HG02759 (cell line): ENCODE measurements around the gene SPINT2.

Source experiments
- ATAC-seq: cut with Tn5 transposase; IDR thresholded peaks from one replicate; pipeline ENCODE4 v1.9.1; 2021; ENCODE audit warnings: mild to moderate bottlenecking, moderate library complexity; ENCODE audit not compliant: unreplicated experiment

Gene SPINT2

DNA sequence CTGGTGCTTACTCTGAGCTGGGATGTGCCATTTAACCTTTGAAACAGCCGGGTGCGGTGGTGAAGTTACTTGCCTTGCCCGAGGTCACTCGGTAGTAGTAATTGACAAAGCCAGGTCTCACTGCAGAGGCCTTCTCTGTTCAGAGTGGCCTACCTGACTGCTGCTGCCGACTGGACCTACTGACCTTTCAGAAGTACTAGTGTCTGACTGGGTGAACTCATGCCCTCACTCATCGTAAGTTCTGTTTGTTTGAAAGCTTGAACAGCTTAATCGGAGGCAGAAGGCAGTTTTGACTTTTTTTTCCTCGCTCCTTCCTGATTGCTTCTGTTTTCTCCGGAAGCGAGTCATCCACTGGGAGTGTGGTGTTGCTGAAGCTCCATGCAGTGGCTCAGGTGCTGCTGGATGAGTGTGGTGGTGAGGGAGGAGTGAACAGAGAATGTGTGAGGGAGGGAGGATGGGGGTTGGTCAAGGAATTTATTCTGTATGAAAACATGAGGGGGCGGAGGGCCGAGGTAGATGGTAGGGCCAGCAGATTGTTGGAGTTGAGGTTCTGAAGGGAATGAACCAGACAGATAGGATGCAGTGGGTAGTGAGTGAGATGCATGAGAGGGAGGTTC is 2.7 kb downstream of the SPINT2 start:
- ATAC-seq: no peak

GRCh38 chr19:38267761-38268483 is 3.5 kb downstream of the SPINT2 start:
- ATAC-seq: no peak

- no peak for ATAC-seq
Observed at GRCh38 chr19:38268539-38268938, 4.2 kb downstream of the SPINT2 start.

- no peak for ATAC-seq
Observed at GRCh38 chr19:38270587-38271167, 6.3 kb downstream of the SPINT2 start.

- no peak for ATAC-seq
Observed at GRCh38 chr19:38273499-38273898, 9.1 kb downstream of the SPINT2 start.

- ATAC-seq: no peak
Observed at GRCh38 chr19:38274739-38275138, 10.4 kb downstream of the SPINT2 start.

GRCh38 chr19:38276942-38277517 is 12.7 kb downstream of the SPINT2 start:
- ATAC-seq: no peak

DNA sequence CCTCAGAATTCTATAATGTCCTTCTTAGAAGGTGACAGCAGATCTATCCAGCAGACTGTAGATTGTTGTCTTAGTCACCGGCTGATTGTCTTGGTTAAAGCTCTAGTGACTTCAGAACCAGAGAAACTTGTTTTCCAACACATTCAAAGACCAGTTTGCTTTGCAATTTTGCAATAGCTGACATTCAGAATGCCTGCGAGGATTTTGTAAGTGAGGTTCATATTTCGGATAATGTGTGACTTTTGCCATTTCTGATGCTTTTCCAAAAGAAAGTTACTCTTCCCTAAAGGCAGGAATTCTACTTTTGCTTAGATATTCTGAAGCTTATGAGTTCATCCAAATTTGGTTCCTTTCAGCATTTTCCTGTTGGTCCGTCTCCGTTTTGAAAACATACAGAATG is 13.2 kb downstream of the SPINT2 start:
- no peak for ATAC-seq

- no peak for ATAC-seq
Observed at GRCh38 chr19:38277969-38278680, 13.8 kb downstream of the SPINT2 start.

GRCh38 chr19:38278751-38279150 is 14.4 kb downstream of the SPINT2 start:
- ATAC-seq: no peak

- ATAC-seq: no peak
Observed at GRCh38 chr19:38280030-38280921, 15.9 kb downstream of the SPINT2 start.

DNA sequence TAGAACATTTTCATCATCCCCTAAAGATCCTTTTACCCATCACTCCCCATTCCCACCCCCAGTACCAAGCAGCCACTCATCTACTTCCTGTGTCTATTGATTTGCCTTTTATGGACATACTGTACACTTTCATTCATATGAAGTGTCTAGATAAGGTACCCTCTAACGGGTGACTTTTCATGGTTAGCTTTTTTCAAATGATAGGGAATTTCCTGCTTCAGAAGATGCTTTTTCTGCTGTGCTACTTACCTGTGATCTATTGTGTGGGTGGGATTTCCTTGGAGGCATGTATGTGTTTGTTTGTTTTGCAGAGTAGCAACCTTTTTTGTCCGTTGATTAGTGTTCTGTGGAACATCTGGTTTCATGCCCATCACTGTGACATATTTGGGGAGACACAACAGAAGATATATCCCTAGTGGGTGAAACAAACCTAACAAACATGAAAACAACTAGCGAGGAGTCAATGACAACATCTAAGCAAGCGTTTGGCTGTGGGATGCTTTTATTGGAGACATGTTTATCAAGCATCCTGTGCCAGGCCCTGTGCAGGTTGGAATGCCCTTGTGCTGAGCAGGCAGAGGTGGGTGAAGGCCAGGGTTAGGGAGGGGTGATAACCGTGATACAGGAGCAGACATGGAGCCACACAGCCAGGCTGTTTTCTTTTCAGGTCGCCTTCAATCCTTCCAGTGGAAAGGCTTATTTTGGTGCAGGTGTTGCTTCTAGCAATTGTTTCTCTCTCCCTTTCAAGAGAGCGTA is 17.6 kb downstream of the SPINT2 start:
- ATAC-seq: no peak

- ATAC-seq: no peak
Observed at GRCh38 chr19:38283271-38283670, 18.9 kb downstream of the SPINT2 start.

DNA sequence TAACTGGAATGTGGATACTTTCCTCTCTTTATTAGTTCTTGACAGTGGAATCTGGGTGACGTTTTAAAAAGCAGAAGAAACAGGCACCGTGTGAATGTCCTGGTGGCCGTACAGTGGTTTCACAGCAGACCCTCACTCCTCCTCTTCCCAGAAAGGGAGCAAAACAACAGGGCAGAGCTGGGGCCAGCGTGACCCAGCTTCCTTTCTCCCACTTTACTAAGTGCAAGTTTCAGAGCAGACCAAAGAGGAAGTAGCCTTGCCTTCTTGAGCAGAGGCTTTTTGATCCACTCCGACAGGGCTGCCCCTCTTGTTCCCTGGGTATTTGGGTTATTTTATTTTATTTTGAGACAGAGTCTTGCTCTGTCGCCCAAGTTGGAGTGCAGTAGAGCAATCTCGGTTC is 20.0 kb downstream of the SPINT2 start:
- no peak for ATAC-seq

- ATAC-seq: no peak
Observed at GRCh38 chr19:38285567-38285966, 21.2 kb downstream of the SPINT2 start.

DNA sequence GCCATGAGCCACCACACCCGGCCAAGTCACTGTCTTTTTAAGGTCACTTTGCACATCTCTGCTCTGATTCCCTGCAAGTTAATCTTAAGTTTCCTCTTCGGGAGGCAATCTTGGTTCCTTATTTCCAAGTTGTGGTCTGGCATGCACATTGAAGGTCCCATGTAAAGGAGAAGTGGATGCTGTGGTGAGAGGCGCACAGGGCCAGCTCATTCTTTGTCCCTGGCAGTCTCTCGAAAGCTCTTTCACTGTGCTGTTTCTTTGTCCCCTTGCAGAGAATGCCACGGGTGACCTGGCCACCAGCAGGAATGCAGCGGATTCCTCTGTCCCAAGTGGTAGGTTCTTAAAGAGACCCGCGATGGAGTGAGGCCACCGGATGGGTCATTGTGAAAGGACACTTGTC is 23.2 kb downstream of the SPINT2 start:
- no peak for ATAC-seq

GRCh38 chr19:38288123-38288855 is 23.9 kb downstream of the SPINT2 start:
- ATAC-seq: no peak

DNA sequence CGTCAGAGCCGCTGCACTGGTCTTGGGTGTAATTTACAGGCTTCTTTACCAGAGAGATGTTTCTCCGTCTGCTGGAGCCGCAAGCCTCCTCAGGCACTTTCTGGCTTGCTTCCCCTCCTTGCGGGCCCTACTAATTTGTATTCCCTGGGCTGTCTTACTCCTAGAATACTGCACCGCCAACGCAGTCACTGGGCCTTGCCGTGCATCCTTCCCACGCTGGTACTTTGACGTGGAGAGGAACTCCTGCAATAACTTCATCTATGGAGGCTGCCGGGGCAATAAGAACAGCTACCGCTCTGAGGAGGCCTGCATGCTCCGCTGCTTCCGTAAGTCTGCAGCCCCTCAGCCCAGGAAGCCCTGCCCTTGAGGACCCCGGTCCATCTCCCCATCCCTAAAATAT is 25.6 kb downstream of the SPINT2 start:
- no peak for ATAC-seq

DNA sequence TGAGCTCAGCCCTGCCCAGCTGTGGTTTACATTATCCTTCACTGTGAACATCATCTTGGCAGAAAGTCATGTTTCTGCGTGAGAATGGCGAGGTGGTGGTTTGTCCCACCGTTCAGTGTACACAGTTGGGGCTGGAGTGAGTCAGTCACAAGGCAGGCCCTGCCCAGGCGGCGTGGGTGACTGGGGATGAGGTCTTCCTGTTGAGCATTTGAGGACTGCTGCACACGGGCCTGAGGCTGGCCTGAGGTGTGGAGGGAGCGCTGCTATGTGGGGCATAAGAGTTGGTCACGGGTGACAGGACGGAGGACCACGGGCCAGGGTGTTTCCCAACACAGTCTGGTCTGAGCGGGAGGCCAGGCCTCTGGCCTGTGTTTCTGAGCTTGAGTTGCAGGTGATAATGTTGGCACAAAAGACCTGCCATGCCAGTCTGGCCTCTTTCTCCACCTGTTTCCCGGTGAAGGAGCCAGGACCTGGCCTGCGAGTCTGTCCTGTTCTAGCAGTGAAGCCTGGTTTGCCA is 26.3 kb downstream of the SPINT2 start:
- no peak for ATAC-seq
